IMR-90 (cell line): ENCODE results near the gene CACNG7.

Source experiments
- BHLHE40 ChIP-seq: fragments of 150-350 bp; IDR thresholded peaks from 2 replicates; pipeline ENCODE4 v1.6.1; 2016; ENCODE audit warnings: mild to moderate bottlenecking, low read depth, low read length
- CEBPB ChIP-seq: IDR thresholded peaks from 2 replicates; pipeline ENCODE4 v1.6.1; 2012; ENCODE audit warnings: low read depth, low read length, improper control_type of control experiment
- CHD1 ChIP-seq: IDR thresholded peaks from 2 replicates; pipeline ENCODE4 v1.6.1; 2012; ENCODE audit warnings: low read depth, low read length, improper control_type of control experiment
- CTCF ChIP-seq: conservative IDR thresholded peaks from 2 replicates; pipeline ENCODE4 v1.5.1; 2012; ENCODE audit warnings: mild to moderate bottlenecking, low read depth, low read length, improper control_type of control experiment
- ELK1 ChIP-seq: fragments of 150-350 bp; IDR thresholded peaks from 2 replicates; pipeline ENCODE4 v1.6.1; 2016; ENCODE audit warnings: low read depth, mild to moderate bottlenecking, low read length, moderate library complexity, borderline replicate concordance
- MAFK ChIP-seq: IDR thresholded peaks from 2 replicates; pipeline ENCODE4 v1.6.1; 2012; ENCODE audit warnings: low read depth, low read length, improper control_type of control experiment
- MAZ ChIP-seq: IDR thresholded peaks from 2 replicates; pipeline ENCODE4 v1.6.1; 2012; ENCODE audit warnings: low read depth, mild to moderate bottlenecking, low read length, improper control_type of control experiment, moderate library complexity, borderline replicate concordance
- MXI1 ChIP-seq: IDR thresholded peaks from 2 replicates; pipeline ENCODE4 v1.6.1; 2012; ENCODE audit warnings: low read depth, mild to moderate bottlenecking, low read length, moderate library complexity, borderline replicate concordance
- POLR2A ChIP-seq: IDR thresholded peaks from 2 replicates; pipeline ENCODE4 v1.6.1; 2012; ENCODE audit warnings: mild to moderate bottlenecking, low read depth, low read length
- RAD21 ChIP-seq: IDR thresholded peaks from 2 replicates; pipeline ENCODE4 v1.6.1; 2012; ENCODE audit warnings: low read length, improper control_type of control experiment
- RFX5 ChIP-seq: IDR thresholded peaks from 2 replicates; pipeline ENCODE4 v1.8.0; 2012; ENCODE audit warnings: low read depth, mild to moderate bottlenecking, low read length, moderate library complexity
- USF2 ChIP-seq: fragments of 150-350 bp; IDR thresholded peaks from 2 replicates; pipeline ENCODE4 v1.6.1; 2017; ENCODE audit warnings: mild to moderate bottlenecking, antibody characterized with exemption, low read length, low read depth

DNA sequence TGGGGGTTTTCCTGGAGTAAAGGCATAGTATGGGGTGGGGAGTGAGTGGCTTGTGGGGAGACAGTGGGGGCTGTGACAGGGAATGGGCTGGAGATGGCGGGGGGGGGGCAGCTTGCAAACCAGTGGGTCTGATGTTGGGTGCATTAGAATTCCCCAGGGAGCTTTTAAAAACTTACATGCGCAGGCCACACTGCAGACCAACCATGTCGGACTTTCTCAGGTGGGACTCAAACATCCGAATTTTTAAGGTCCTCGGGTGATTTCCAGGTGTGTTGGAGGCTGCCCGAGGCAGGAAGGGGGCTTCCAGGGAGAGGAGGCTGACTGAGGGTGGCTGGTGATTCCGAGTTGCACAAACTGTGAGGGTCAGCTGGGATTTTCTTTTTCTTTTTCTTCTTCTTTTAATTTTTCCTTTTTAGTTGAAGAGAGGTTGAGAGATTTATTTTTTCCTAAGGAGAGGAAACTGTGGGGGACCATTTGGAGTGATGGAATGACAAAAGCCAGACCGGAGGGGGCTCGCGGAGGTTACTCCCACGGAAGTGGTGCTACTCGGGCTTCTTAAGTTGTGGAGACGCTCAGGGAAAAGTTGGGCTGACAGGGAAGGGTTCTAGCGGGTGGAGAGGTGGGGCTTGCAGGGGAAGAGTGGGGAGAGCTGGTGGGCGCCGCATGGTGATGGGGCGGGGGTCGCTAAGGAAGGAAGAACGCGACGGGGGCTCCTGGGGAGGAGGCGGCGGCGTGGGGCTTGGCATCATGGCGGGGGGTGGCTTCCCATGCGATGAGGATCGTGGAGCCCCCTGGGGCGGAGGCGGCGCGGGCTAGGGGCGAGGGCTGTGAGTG lies 52.7 kb downstream of the CACNG7 start:
- TF ChIP-seq MAZ (no peak), CTCF (no peak), POLR2A (no peak), USF2 (no peak), BHLHE40 (no peak), CEBPB (no peak), MAFK (no peak), RAD21 (no peak), CHD1 (no peak), ELK1 (no peak), RFX5 (no peak), MXI1 (no peak)
